ENCODE measurements around the gene SPIB. TPM values are rescaled to one million over a fixed set of nuclear protein-coding genes. Genes with fewer than 3 reads are reported as not detected.
"Not testable (repeated sequence)": the region's sequence is repeated elsewhere in the genome, so short reads cannot be mapped to it uniquely, and the experiment has no call there.

SPIB gene
- total RNA-seq, 4 donors from 2014 or later, result not detected

- intact Hi-C loops (cut with DNase I; ENCODE audit: low total_unique reads), result no loop called here
- H3K4me3 ChIP-seq (ENCODE audit: low read depth, poor library complexity, severe bottlenecking), result no peak overlapping the region
- TF ChIP-seq POLR2A (IDR thresholded peaks at IDR 0.05) (no peak), CTCF (IDR thresholded peaks at IDR 0.05) (no peak)
- WGBS, 2 donors, result 81 to 84% methylated on average over 6 of the region's 6 CpGs
- DNase-seq (ENCODE audit: low spot score in 2 of 2), result no peak
Measured at GRCh38 chr19:50468818-50469217, 50.1 kb downstream of the SPIB start.

- H3K4me3 ChIP-seq (ENCODE audit: low read depth, poor library complexity, severe bottlenecking); DNase-seq (ENCODE audit: low spot score in 2 of 2); intact Hi-C loops (cut with DNase I; ENCODE audit: low total_unique reads): not testable (repeated sequence)
- 49 to 59% methylated on average over 3 of the region's 3 CpGs for WGBS, 2 donors
Measured at GRCh38 chr19:50473336-50473735, 54.6 kb downstream of the SPIB start.

- no peak overlapping the region for H3K4me3 ChIP-seq (ENCODE audit: low read depth, poor library complexity, severe bottlenecking)
- intact Hi-C loops (cut with DNase I; ENCODE audit: low total_unique reads), result no loop called here
- TF ChIP-seq CTCF (IDR thresholded peaks at IDR 0.05) (no peak), POLR2A (IDR thresholded peaks at IDR 0.05) (no peak)
- WGBS, 2 donors, result 74% methylated on average over 12 of the region's 12 CpGs
- no peak for DNase-seq (ENCODE audit: low spot score in 2 of 2)
Measured at GRCh38 chr19:50475101-50475568, 56.4 kb downstream of the SPIB start.

- no peak for TF ChIP-seq CTCF (IDR thresholded peaks at IDR 0.05)
- TF ChIP-seq POLR2A (IDR thresholded peaks at IDR 0.05), result no peak
- WGBS, 2 donors, result 69 to 77% methylated on average over 27 to 29 of the region's 29 CpGs
- H3K4me3 ChIP-seq (ENCODE audit: low read depth, poor library complexity, severe bottlenecking), result no peak overlapping the region
- intact Hi-C loops (cut with DNase I; ENCODE audit: low total_unique reads), result no loop called here
- DNase-seq (ENCODE audit: low spot score in 2 of 2), result no peak
Measured at GRCh38 chr19:50475736-50476223, 57.0 kb downstream of the SPIB start.

GRCh38 chr19:50476224-50476906, 57.6 kb downstream of the SPIB start, which contains the start of the genes EMC10 and GARIN5A:
EMC10 (plus strand) TSS chr19:50476507; CDS start chr19:50476545, 38 bp downstream.
GARIN5A (minus strand) TSS chr19:50476848; CDS start chr19:50476388, 460 bp downstream.
- no peak for TF ChIP-seq CTCF (IDR thresholded peaks at IDR 0.05)
- TF ChIP-seq POLR2A (IDR thresholded peaks at IDR 0.05), result no peak
- peak within 1 kb of the TSS; percentile 82 for H3K4me3 ChIP-seq (ENCODE audit: low read depth, poor library complexity, severe bottlenecking)
- WGBS, 2 donors, result 2% methylated on average over 51 to 55 of the region's 58 CpGs
- intact Hi-C loops (cut with DNase I; ENCODE audit: low total_unique reads), result no loop called here
- peak; percentile 78 to 96 for DNase-seq (ENCODE audit: low spot score in 2 of 2)

- no peak for DNase-seq (ENCODE audit: low spot score in 2 of 2)
- TF ChIP-seq POLR2A (IDR thresholded peaks at IDR 0.05) (no peak), CTCF (IDR thresholded peaks at IDR 0.05) (no peak)
- 22 to 25% methylated on average over 16 to 20 of the region's 20 CpGs for WGBS, 2 donors
- peak overlapping the region; percentile 82 for H3K4me3 ChIP-seq (ENCODE audit: low read depth, poor library complexity, severe bottlenecking)
- intact Hi-C loops (cut with DNase I; ENCODE audit: low total_unique reads), result no loop called here
Measured at GRCh38 chr19:50476907-50477238, 58.1 kb downstream of the SPIB start.
